GM19025 (cell line): ENCODE measurements around the gene EXOC2.

ENCODE experiments used
- ATAC-seq: cut with Tn5 transposase; IDR thresholded peaks from one replicate; pipeline ENCODE4 v1.9.1; 2021; ENCODE audit warnings: mild to moderate bottlenecking, low read depth, moderate library complexity; ENCODE audit not compliant: unreplicated experiment

The EXOC2 gene, protein sequence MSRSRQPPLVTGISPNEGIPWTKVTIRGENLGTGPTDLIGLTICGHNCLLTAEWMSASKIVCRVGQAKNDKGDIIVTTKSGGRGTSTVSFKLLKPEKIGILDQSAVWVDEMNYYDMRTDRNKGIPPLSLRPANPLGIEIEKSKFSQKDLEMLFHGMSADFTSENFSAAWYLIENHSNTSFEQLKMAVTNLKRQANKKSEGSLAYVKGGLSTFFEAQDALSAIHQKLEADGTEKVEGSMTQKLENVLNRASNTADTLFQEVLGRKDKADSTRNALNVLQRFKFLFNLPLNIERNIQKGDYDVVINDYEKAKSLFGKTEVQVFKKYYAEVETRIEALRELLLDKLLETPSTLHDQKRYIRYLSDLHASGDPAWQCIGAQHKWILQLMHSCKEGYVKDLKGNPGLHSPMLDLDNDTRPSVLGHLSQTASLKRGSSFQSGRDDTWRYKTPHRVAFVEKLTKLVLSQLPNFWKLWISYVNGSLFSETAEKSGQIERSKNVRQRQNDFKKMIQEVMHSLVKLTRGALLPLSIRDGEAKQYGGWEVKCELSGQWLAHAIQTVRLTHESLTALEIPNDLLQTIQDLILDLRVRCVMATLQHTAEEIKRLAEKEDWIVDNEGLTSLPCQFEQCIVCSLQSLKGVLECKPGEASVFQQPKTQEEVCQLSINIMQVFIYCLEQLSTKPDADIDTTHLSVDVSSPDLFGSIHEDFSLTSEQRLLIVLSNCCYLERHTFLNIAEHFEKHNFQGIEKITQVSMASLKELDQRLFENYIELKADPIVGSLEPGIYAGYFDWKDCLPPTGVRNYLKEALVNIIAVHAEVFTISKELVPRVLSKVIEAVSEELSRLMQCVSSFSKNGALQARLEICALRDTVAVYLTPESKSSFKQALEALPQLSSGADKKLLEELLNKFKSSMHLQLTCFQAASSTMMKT

GRCh38 chr6:692858-693722 is at the start of gene EXOC2:
TSS of gene EXOC2 (minus strand) at chr6:693139. CDS start at chr6:637818, 55,321 bp downstream.
- ATAC-seq: peak; percentile 92

DNA sequence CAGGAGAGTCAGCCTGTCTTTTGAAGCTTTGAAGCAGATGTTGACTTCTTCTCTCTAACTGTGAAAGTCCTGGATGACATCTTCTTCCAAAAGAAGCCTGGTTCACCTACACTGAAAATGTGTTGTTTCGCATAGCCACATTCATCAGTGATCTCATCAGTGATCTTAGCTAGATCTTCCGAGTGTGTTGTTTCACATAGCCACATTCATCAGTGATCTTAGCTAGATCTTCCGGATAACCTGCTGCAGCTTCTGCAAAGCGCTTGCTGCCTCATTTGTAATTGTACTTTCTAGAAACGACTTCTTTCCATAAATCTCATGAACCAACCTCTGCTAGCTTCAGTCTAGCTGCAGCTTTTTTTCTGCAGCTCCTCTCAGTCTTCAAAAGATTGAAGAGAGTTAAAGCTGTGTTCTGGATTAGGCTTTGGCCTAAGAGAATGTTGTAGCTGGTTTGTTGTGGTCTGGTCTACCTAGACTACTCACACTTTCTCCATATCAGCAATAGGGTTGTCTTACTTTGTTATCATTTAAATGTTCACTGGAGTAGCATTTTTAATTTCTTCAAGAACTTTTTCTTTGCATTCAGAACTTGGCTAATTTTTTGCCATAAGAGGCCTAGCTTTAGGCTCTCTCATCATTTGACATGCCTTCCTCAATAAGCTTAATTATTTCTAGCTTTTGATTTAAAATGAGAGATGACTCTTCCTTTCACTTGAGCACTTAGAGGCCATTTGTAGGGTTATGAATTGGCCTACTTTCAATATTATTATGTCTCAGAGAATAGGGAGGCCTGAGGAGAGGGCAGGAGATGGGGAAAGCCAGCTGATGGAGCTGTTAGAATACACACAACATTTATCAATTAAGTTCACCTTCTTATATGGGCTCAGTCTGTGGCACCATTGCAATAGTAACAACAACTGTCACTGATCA is 48.7 kb upstream of the EXOC2 start:
- no peak for ATAC-seq

DNA sequence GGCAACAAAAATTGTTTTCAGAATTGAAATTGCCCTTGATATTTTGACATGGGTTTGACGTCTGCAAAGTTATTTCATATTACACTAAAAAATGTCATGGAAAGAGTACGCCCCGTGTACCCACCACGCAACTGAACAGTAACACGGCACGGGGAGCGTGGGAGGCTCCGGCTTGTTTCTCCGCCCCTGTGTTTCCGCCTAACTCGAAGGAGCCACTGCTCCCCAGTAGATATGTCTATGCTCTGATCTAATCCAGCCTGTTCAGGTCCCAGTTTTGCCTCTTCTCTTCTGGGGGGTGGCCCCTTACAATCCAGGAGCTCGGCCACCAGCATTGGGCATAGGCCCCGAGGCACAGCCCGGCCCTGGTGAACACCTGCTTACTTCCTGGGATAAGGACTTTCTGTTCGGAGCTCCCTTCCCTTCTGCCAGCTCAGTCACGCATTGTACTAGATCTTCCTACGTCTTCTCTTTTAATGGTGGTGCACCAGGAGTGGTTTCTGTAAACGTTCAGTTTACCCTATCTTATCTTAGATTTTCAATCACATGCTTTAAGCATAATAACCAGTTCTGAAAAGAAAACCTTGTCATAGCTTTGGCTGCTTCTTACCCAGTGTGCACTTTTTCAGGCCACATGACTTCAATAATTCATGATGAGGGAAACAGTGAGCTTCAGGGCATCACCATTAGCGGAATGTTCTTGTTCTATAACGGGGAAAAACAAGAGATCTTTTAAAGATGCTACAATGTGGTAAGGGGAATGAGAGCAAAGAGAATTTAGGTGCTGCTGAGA is 43.9 kb upstream of the EXOC2 start:
- no peak for ATAC-seq

- no peak for ATAC-seq
Measured at GRCh38 chr6:733431-734219, 40.7 kb upstream of the EXOC2 start.

GRCh38 chr6:731924-732323 is 39.0 kb upstream of the EXOC2 start:
- no peak for ATAC-seq

GRCh38 chr6:729606-730320 is 36.8 kb upstream of the EXOC2 start:
- no peak for ATAC-seq

GRCh38 chr6:727856-728255 is 34.9 kb upstream of the EXOC2 start:
- no peak for ATAC-seq

- ATAC-seq: no peak
Measured at GRCh38 chr6:723540-723939, 30.6 kb upstream of the EXOC2 start.

DNA sequence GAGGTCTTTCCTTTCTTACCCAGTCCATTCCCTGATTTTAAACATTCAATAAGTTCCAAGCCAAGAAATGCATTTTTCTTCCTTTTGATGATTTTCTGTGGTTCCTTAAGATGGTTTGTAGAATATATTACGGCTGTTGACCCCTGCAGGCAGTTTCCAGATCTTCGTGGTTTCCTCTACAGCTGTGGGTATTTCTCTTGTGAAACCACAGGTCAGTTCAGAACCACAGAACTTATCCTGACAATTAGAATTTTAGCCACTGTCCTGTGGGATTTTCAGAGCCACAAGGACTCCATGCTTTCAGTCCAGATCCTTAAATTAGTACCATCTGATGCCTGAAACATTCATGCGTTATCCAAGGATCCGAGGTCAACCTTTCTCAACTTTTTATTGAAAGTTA is 29.7 kb upstream of the EXOC2 start:
- no peak for ATAC-seq

DNA sequence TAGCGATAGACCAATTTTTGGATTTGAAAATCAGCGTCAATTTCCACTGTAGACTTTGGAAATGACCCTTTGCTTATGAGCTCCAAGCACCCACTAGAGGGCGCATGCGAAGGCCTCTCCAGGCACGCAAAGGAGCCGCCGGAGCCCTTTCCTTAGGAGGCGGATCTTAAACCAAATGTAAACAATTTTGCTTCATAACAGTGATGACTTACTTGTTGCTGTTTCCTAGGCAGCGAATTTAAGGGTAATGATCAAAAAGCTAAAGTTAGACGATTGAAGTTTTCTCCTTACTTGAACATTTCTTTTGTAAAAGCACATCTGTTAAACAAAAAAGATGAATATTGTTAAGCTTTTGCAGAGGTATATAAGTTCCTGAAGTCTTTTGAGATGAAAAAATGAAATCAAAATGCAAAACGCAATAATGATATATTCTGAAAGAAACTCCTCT is 29.2 kb upstream of the EXOC2 start:
- no peak for ATAC-seq

DNA sequence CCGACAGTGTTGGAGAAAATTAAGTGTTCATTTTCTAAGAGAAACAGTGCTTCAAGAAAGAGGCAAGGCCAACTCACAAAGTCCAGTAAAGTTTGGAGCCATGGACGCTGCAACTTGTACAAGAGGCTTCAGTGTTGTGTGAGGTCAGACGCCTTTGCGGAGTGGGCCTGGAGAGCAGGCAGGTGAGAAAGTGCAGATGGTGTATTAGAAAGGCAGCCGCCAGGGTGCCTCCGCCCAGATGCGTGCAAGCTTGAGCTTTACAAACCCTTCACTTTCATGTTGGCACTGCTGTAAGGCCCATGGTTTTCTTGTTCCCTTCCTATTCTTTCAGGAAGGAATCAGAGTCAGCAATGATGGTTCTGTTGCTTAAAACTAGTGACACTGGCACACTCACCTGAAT is 25.4 kb upstream of the EXOC2 start:
- ATAC-seq: no peak

- ATAC-seq: no peak
Measured at GRCh38 chr6:717135-717534, 24.2 kb upstream of the EXOC2 start.

DNA sequence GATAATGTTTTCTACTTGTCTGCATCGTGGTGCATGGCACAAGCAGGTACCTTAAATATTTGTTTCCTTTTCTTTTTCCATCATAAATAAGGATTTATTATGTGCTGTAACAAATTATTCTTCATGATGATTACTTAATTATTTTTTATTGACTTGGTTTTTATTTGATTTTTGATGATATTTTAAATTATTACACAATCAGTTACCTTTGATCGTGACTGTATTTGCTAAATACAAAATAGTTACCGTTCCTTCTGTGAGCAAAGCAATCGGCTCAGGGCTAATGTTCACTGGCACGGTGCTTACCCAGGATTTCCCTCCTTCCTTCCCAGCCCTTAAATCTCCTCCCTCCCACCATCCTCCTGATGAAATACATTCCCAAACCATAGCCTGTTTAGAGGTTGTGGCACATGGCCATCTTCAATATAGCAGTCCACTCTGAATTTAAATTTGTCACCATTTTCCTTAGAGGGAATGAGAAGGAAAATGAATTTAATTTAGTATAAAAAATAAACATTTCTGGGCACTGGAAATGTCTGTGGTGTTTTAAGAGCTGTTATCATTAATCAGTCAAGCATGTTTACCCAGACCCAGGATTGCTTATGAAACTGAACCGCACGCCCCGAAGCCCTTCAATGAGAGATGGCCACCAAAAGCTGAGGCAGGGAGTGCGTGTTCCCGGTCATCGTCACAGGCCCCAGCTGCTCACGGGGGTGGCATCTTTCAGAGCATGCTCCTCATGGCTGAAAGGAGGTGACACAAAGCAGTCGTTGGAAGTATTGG is 23.0 kb upstream of the EXOC2 start:
- no peak for ATAC-seq

- no peak for ATAC-seq
Measured at GRCh38 chr6:714100-714499, 21.2 kb upstream of the EXOC2 start.

DNA sequence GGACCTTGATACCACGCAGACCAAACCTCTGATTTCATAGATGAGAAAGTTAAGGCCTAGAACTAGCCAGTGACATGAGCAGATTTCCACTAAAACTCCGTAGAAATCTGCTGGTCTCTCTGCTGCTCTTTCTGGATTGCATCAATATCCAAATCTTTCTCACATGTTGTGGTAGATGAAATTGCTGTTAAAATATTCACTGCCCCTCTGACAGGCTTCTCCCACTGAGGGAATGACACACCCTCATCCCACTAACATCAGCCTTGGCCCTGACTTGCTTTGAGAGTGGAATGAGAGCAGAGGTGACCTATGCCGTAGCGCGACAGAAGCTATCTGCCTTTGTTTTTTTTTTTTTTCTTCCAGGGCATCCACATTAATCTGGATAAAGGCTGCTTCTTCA is 20.4 kb upstream of the EXOC2 start:
- no peak for ATAC-seq

GRCh38 chr6:712805-713204 is 19.9 kb upstream of the EXOC2 start:
- ATAC-seq: no peak

- no peak for ATAC-seq
Measured at GRCh38 chr6:711925-712324, 19.0 kb upstream of the EXOC2 start.
